Osteocyte (in vitro differentiated cells): ENCODE measurements around the gene ROR2. TPM values are rescaled to one million over a fixed set of nuclear protein-coding genes. Genes with fewer than 3 reads are reported as not detected.
"Not testable (repeated sequence)": the region's sequence is repeated elsewhere in the genome, so short reads cannot be mapped to it uniquely, and the experiment has no call there.

Experiments
- DNase-seq: peaks from one replicate; pipeline ENCODE4 v3.0.0; 2021; ENCODE audit warnings: mixed read lengths; ENCODE audit not compliant: unreplicated experiment; ENCODE audit errors: extremely low spot score
- H3K27ac Mint-ChIP-seq: one replicate; pipeline ENCODE4 v1.8.0; 2021; ENCODE audit warnings: mild to moderate bottlenecking, mixed read lengths; ENCODE audit not compliant: unreplicated experiment
- H3K27me3 Mint-ChIP-seq: one replicate; pipeline ENCODE4 v1.8.0; 2021; ENCODE audit warnings: mixed read lengths; ENCODE audit not compliant: unreplicated experiment
- H3K36me3 Mint-ChIP-seq: one replicate; pipeline ENCODE4 v1.8.0; 2021; ENCODE audit warnings: mixed read lengths; ENCODE audit not compliant: unreplicated experiment
- H3K4me1 Mint-ChIP-seq: one replicate; pipeline ENCODE4 v1.8.0; 2021; ENCODE audit warnings: mixed read lengths; ENCODE audit not compliant: unreplicated experiment
- H3K4me3 Mint-ChIP-seq: one replicate; pipeline ENCODE4 v1.8.0; 2021; ENCODE audit warnings: mild to moderate bottlenecking, moderate library complexity, mixed read lengths; ENCODE audit not compliant: unreplicated experiment
- H3K9me3 Mint-ChIP-seq: one replicate; pipeline ENCODE4 v1.8.0; 2021; ENCODE audit warnings: mixed read lengths; ENCODE audit not compliant: unreplicated experiment
- CTCF ChIP-seq: fragments of 200-600 bp; sonication (generic); IDR thresholded peaks from 2 replicates; pipeline ENCODE4 v1.5.0; 2021; ENCODE audit warnings: antibody characterized with exemption, mild to moderate bottlenecking, moderate library complexity
- total RNA-seq: library from RNA; stranded (reverse); gene quantifications from 2 replicates; pipeline ENCODE4 v1.2.1, GENCODE V29; 2021

Gene ROR2
- total RNA-seq, 1 donor from 2014 or later = 48.2 TPM

- Mint-ChIP-seq H3K9me3 (no peaks in the 10 kb centered on the region), H3K4me3 (no peak overlapping the region), H3K4me1 (peaks cover 16% of the 10 kb centered on the region), H3K36me3 (peaks cover 17% of the 10 kb centered on the region), H3K27me3 (no peaks in the 10 kb centered on the region), H3K27ac (no peak overlapping the region)
- no peak for TF ChIP-seq CTCF
- DNase-seq = no peak
These were observed 36.9 kb downstream of the ROR2 start for GRCh38 chr9:91913096-91913495.

GRCh38 chr9:91911657-91912056, 38.4 kb downstream of the ROR2 start:
- H3K4me3 Mint-ChIP-seq = no peak overlapping the region
- H3K27me3 Mint-ChIP-seq = no peaks in the 10 kb centered on the region

GRCh38 chr9:91909256-91909655, 40.8 kb downstream of the ROR2 start:
- DNase-seq, H3K4me3 Mint-ChIP-seq, H3K27ac Mint-ChIP-seq, H3K36me3 Mint-ChIP-seq, H3K27me3 Mint-ChIP-seq, H3K9me3 Mint-ChIP-seq: not testable (repeated sequence)
- H3K4me1 Mint-ChIP-seq = peaks cover 23% of the 10 kb centered on the region

More at GRCh38 chr9:91911657-91912056, 38.4 kb downstream of the ROR2 start:
- Mint-ChIP-seq H3K27ac (no peak overlapping the region), H3K36me3 (peaks cover 10% of the 10 kb centered on the region), H3K4me1 (peaks cover 26% of the 10 kb centered on the region), H3K9me3 (no peaks in the 10 kb centered on the region)
- no peak for DNase-seq
- TF ChIP-seq CTCF = no peak

GRCh38 chr9:91908746-91909145, 41.3 kb downstream of the ROR2 start:
- Mint-ChIP-seq H3K36me3 (peaks cover 7% of the 10 kb centered on the region), H3K4me3 (no peak overlapping the region), H3K4me1 (peaks cover 23% of the 10 kb centered on the region), H3K27ac (no peak overlapping the region), H3K27me3 (no peaks in the 10 kb centered on the region), H3K9me3 (no peaks in the 10 kb centered on the region)
- DNase-seq = no peak
- no peak for TF ChIP-seq CTCF

GRCh38 chr9:91908293-91908623, 41.8 kb downstream of the ROR2 start:
- Mint-ChIP-seq H3K4me3 (no peak overlapping the region), H3K4me1 (peaks cover 28% of the 10 kb centered on the region), H3K36me3 (peaks cover 7% of the 10 kb centered on the region), H3K27ac (no peak overlapping the region), H3K9me3 (no peaks in the 10 kb centered on the region), H3K27me3 (no peaks in the 10 kb centered on the region)
- DNase-seq = no peak
- no peak for TF ChIP-seq CTCF
